ENCODE results near the gene RPIA.

GRCh38 chr2:88684519-88684918 is 7.0 kb upstream of the RPIA start:
- TF ChIP-seq CTCF (IDR thresholded peaks at IDR 0.05; ENCODE audit: low read depth, low read length) = no peak
- TF ChIP-seq EZH2phosphoT487 (IDR thresholded peaks at IDR 0.05; ENCODE audit: low read depth) = no peak

Measured in OCI-LY3 (cell line).